Hepatocyte (in vitro differentiated cells): ENCODE measurements around the gene NUDT4. TPM values are rescaled to one million over a fixed set of nuclear protein-coding genes. Genes with fewer than 3 reads are reported as not detected.
A peak's percentile ranks its signal among the peaks of the same experiment; 100 is the strongest.

Source experiments
- DNase-seq: peaks from one replicate; pipeline ENCODE4 v3.0.0-alpha.2; 2016; ENCODE audit warnings: low spot score
- H2AFZ ChIP-seq: fragments of 200-600 bp; sonication (generic); 2 replicates; pipeline ENCODE4 v1.6.0; 2016; ENCODE audit warnings: antibody characterized with exemption, mild to moderate bottlenecking
- H3K27ac ChIP-seq: fragments of 200-600 bp; sonication (generic); 2 replicates; pipeline ENCODE4 v1.5.1; 2016; ENCODE audit warnings: mild to moderate bottlenecking
- H3K27me3 ChIP-seq: fragments of 200-600 bp; sonication (generic); 2 replicates; pipeline ENCODE4 v1.6.1; 2016
- H3K36me3 ChIP-seq: fragments of 200-600 bp; sonication (generic); replicated peaks from 2 replicates; pipeline ENCODE4 v1.5.1; 2016; ENCODE audit warnings: low read depth; ENCODE audit not compliant: insufficient read depth
- H3K4me1 ChIP-seq: fragments of 200-600 bp; sonication (generic); 2 replicates; pipeline ENCODE4 v1.5.1; 2016; ENCODE audit warnings: mild to moderate bottlenecking, moderate library complexity; ENCODE audit not compliant: insufficient read depth
- H3K4me2 ChIP-seq: fragments of 200-600 bp; sonication (generic); 2 replicates; pipeline ENCODE4 v1.6.0; 2016
- H3K4me3 ChIP-seq: fragments of 200-600 bp; sonication (generic); 2 replicates; pipeline ENCODE4 v1.5.1; 2016; ENCODE audit warnings: mild to moderate bottlenecking
- H3K79me2 ChIP-seq: fragments of 200-600 bp; sonication (generic); 2 replicates; pipeline ENCODE4 v1.6.0; 2017; ENCODE audit warnings: mild to moderate bottlenecking
- H3K9me2 ChIP-seq: fragments of 200-600 bp; sonication (generic); replicated peaks from 2 replicates; pipeline ENCODE4 v1.6.0; 2017; ENCODE audit warnings: mild to moderate bottlenecking; ENCODE audit not compliant: insufficient read depth
- H3K9me3 ChIP-seq: fragments of 200-600 bp; sonication (generic); 2 replicates; pipeline ENCODE4 v1.5.1; 2016; ENCODE audit warnings: low read depth, mild to moderate bottlenecking
- H4K20me1 ChIP-seq: fragments of 200-600 bp; sonication (generic); 2 replicates; pipeline ENCODE4 v1.6.0; 2016; ENCODE audit warnings: mild to moderate bottlenecking; ENCODE audit not compliant: insufficient read depth, poor library complexity, severe bottlenecking
- CTCF ChIP-seq: fragments of 200-600 bp; sonication (generic); IDR thresholded peaks from 2 replicates; pipeline ENCODE4 v1.5.1; 2016; ENCODE audit warnings: antibody characterized with exemption, mild to moderate bottlenecking; ENCODE audit not compliant: poor library complexity
- EZH2 ChIP-seq: fragments of 200-600 bp; sonication (generic); IDR thresholded peaks from 2 replicates; pipeline ENCODE4 v1.6.1; 2016; ENCODE audit warnings: antibody characterized with exemption, mild to moderate bottlenecking, borderline replicate concordance
- EZH2phosphoT487 ChIP-seq: fragments of 200-600 bp; sonication (generic); IDR thresholded peaks from one replicate; pipeline ENCODE4 v1.6.1; 2018; ENCODE audit warnings: antibody characterized with exemption, mild to moderate bottlenecking, low read depth, moderate library complexity; ENCODE audit not compliant: unreplicated experiment, severe bottlenecking
- WGBS: methylation state at CpG from one replicate; pipeline ENCODE4 v1.1.6; 2016; ENCODE audit warnings: low lambda C conversion rate; ENCODE audit errors: missing lambda C conversion rate; 5-methylcytosine and 5-hydroxymethylcytosine counted together
- polyA plus RNA-seq: library from polyadenylated mRNA; unstranded; fragments of >200 nt; fragmentation: Nextera tagmentation; extraction: Ambion mirVana; gene quantifications from 2 replicates; pipeline ENCODE4 v1.2.1, GENCODE V29; 2016
- total RNA-seq: library from RNA; depleted of rRNA; stranded (reverse); fragments of >200 nt; gene quantifications from 2 replicates; pipeline ENCODE4 v1.2.3, GENCODE V29; 2014

Gene NUDT4
- total and polyA plus RNA-seq, 2 experiments from 2014 or later: 151 to 243 TPM

- no peaks in the 10 kb centered on the region for H3K4me1 ChIP-seq
- H3K4me2 ChIP-seq: no peak overlapping the region
- no peaks in the 10 kb centered on the region for H3K9me2 ChIP-seq
- H3K79me2 ChIP-seq: peaks cover 81% of the 10 kb centered on the region
- TF ChIP-seq EZH2 (no peak), CTCF (no peak), EZH2phosphoT487 (no peak)
- H3K4me3 ChIP-seq: no peak overlapping the region
- no peak overlapping the region for H2AFZ ChIP-seq
- peaks cover 21% of the 10 kb centered on the region for H4K20me1 ChIP-seq
- no peak for DNase-seq
- no peak overlapping the region for H3K27ac ChIP-seq
- no peaks in the 10 kb centered on the region for H3K27me3 ChIP-seq
- 63% methylated on average over 3 of the region's 3 CpGs for WGBS
- H3K36me3 ChIP-seq: peaks cover 6% of the 10 kb centered on the region
- H3K9me3 ChIP-seq: no peaks in the 10 kb centered on the region
Measured at GRCh38 chr12:93413064-93413463, 35.3 kb downstream of the NUDT4 start.

- peaks cover 96% of the 10 kb centered on the region for H3K79me2 ChIP-seq
- H3K4me1 ChIP-seq: no peaks in the 10 kb centered on the region
- H3K9me3 ChIP-seq: no peaks in the 10 kb centered on the region
- H3K9me2 ChIP-seq: no peaks in the 10 kb centered on the region
- TF ChIP-seq EZH2 (no peak), CTCF (no peak), EZH2phosphoT487 (no peak)
- no peak for DNase-seq
- no peak overlapping the region for H3K4me3 ChIP-seq
- no peak overlapping the region for H3K27ac ChIP-seq
- H2AFZ ChIP-seq: no peak overlapping the region
- peaks cover 30% of the 10 kb centered on the region for H4K20me1 ChIP-seq
- H3K36me3 ChIP-seq: no peaks in the 10 kb centered on the region
- H3K4me2 ChIP-seq: no peak overlapping the region
- no peaks in the 10 kb centered on the region for H3K27me3 ChIP-seq
- WGBS: 93% methylated on average over 3 of the region's 3 CpGs
Measured at GRCh38 chr12:93415723-93416464, 38.2 kb downstream of the NUDT4 start.

- Histone ChIP-seq H3K27me3 (no peaks in the 10 kb centered on the region), H3K36me3 (no peaks in the 10 kb centered on the region), H3K4me3 (no peak overlapping the region), H2AFZ (no peak overlapping the region), H3K79me2 (peaks cover 97% of the 10 kb centered on the region), H3K4me1 (no peaks in the 10 kb centered on the region), H3K4me2 (no peak overlapping the region), H3K27ac (no peak overlapping the region), H3K9me3 (no peaks in the 10 kb centered on the region), H4K20me1 (peaks cover 41% of the 10 kb centered on the region), H3K9me2 (no peaks in the 10 kb centered on the region)
- no peak for DNase-seq
- 98% methylated on average over 4 of the region's 4 CpGs for WGBS
- TF ChIP-seq EZH2: no peak
Measured at GRCh38 chr12:93417967-93418480, 40.3 kb downstream of the NUDT4 start.

- Histone ChIP-seq H3K36me3 (no peaks in the 10 kb centered on the region), H3K27me3 (no peaks in the 10 kb centered on the region), H3K79me2 (peaks cover 97% of the 10 kb centered on the region), H3K4me1 (no peaks in the 10 kb centered on the region), H3K4me3 (no peak overlapping the region), H2AFZ (no peak overlapping the region), H3K4me2 (no peak overlapping the region), H3K27ac (no peak overlapping the region), H3K9me2 (no peaks in the 10 kb centered on the region), H4K20me1 (peaks cover 45% of the 10 kb centered on the region), H3K9me3 (no peaks in the 10 kb centered on the region)
- peak; percentile 54 for DNase-seq
- TF ChIP-seq EZH2phosphoT487 (no peak), EZH2 (no peak), CTCF (peak; percentile 71)
- WGBS: 14% methylated on average over 1 of the region's 1 CpG
Measured at GRCh38 chr12:93419388-93420034, 41.8 kb downstream of the NUDT4 start.
